ENCODE results near the gene FRY.

DNA sequence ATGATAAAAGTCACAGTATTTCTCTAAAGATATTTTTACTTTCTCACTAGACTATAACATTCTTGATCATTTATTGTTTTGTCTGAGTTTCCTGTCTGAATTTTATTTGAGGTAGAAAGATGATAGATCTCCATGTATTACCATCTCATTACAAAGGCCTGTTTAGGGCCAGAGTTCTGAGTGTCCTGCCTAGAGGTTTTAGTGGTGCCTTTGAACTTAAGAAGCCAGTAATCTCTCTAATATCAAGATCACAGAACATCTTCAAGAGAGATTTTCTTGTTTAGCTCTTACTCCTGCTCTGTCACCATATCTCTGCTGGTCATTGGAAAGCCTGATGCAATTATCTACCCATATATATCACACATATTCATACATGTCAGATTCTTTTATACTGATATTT, 182.1 kb downstream of the FRY start:
- TF ChIP-seq, protein P1, sequence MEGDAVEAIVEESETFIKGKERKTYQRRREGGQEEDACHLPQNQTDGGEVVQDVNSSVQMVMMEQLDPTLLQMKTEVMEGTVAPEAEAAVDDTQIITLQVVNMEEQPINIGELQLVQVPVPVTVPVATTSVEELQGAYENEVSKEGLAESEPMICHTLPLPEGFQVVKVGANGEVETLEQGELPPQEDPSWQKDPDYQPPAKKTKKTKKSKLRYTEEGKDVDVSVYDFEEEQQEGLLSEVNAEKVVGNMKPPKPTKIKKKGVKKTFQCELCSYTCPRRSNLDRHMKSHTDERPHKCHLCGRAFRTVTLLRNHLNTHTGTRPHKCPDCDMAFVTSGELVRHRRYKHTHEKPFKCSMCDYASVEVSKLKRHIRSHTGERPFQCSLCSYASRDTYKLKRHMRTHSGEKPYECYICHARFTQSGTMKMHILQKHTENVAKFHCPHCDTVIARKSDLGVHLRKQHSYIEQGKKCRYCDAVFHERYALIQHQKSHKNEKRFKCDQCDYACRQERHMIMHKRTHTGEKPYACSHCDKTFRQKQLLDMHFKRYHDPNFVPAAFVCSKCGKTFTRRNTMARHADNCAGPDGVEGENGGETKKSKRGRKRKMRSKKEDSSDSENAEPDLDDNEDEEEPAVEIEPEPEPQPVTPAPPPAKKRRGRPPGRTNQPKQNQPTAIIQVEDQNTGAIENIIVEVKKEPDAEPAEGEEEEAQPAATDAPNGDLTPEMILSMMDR (IDR thresholded peaks at IDR 0.05), result no peak
- no peak for TF ChIP-seq POLR2A (IDR thresholded peaks at IDR 0.05)

Data from uterus (tissue), 2 donors.